Erythroblast (primary cell): ENCODE data around the gene ST3GAL2.

Source experiments
- DNase-seq, 2 experiments: peaks; one replicate each; lab custom pipeline; 2025; lab: John Stamatoyannopoulos, UW
- GATA1 ChIP-seq: IDR thresholded peaks from 2 replicates; pipeline ENCODE4 v1.6.1; 2011; ENCODE audit warnings: low read depth, mild to moderate bottlenecking, control low read depth, low read length, moderate library complexity
- POLR2A ChIP-seq: IDR thresholded peaks from 2 replicates; pipeline ENCODE4 v1.6.1; 2011; ENCODE audit warnings: mild to moderate bottlenecking, low read length

ST3GAL2 gene

DNA sequence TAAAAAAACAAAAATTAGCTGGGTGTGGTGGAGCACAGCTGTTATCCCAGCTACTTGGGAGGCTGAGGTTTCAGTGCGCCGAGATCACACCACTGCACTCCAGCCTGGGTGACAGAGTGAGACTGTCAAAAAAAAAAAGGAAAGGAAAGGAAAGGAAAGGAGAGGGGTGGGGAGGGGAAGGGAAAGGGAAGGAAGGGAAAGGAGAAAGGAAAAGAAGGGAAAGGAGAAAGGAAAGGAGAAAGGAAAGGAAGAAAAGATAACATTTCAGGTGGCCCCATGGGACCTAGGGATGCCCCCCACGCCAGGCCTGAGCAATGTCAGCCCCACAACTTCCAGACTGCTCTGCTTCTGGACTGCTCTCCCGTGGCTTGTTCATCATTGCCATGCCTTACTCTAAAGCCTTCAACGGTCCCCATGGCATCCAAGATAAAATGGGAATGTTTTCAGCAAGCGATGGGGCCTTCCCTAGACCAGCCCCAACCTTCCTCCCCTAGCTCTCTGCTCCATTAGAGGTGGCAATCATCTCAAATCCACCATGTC is 55.4 kb downstream of the ST3GAL2 start:
- TF ChIP-seq GATA1, result no peak
- TF ChIP-seq POLR2A, result no peak
- DNase-seq, result no peak

DNA sequence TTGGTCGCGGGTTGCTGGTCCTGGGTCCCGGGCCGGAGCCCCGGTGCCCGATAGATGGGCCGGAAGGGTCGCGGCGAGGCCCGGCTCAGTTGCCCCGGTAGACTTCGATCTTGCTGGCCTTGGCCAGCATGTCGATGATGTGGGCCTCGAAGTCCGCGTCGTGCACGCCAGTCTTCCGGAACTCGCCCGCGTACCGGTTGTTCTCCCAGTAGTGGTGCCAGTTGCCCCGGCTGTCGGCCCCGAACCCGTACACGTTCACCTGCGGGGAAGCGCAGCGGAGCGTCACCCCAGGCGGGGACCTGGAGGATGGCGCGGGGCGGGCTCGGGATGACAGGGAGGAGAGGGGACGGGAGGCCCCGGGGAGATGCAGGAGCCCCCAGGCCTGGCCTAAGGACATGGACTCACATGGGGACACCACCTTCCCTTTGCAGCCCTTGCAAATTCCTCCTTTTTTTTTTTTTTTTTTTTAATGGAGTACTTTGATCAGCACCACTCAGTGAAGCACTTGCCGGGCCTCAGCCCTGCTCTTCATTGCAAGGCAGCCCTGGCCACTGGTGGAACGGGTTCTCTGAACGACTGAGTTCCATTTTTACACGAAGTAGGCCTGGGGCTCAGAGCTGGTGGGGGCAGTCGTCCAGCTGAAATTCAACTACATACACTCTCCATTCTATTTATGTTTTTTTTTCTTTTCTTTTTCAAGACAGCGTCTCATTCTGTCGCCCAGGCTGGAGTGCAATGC is 57.1 kb downstream of the ST3GAL2 start:
- no peak for DNase-seq

DNA sequence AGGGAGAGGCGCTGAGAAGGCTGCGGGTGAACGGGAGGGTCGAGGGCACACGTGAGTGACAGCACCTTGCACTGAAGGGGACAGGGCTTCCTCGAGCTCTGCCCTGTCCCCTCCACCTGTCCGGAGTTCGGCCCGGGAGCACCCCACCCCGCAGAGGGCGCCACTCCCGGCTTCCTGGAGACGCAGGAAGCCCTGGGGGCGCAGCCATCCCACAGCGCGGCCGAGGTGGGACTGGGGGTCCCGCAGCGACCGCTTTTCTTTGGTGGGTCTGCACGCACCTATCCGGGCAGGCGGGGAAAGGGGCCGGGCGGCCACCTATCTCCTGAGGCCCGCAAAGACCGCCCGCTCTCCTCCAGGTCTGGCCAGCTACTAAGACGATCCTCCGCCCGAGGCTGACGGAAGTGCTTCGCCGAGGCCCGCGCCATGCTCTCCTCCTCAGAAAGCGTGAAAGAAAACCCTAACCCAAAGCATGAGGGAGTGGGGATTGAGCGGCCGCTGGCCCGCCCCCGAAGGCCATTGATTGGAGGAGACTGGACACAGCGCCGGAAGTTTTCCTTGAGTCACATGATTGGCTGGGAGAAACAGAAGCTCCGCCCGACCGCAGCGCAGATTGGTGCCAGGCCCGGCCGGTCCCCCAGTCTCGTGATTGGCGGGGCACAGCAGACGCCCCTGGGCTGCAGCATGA is 57.8 kb downstream of the ST3GAL2 start:
- TF ChIP-seq POLR2A (peak; percentile 74), GATA1 (no peak)

More for the DNA sequence above, 57.1 kb downstream of the ST3GAL2 start:
- TF ChIP-seq GATA1 (no peak), POLR2A (no peak)

DNA sequence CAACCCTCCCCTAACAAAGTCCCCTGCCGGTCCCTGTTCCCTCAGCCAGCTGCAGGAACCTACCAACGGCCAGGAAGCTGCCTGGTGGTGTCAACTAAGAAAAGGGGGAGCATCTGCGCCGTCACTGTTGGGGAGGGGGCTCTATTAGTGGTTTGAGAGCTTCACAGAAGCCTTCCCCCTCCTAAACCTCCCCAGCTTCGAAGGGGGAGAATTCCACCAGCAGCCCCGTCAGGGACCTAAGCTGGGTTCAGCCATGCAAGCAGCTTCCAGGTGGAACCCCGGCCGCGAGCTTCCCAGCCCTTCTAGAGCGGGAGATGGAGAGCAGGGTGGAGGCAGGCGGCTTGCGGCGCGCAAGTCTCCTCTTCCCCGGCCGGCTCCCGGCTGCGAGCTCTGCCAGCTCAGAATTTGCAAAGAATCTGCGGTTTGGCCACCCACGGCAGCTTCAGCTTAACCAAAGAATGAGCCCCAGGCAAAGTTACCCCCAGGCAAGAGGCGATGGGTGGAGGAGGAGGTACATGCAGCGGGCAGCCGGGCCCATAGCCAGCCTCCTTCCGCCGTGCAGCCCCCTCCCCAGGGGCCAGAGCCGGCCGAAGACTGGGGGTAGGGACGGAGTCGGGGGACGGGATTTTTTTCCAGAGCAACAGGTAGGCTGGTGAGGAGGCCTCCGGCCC is 58.5 kb downstream of the ST3GAL2 start:
- peak; percentile 49 to 57 for DNase-seq
- TF ChIP-seq POLR2A, result no peak
- no peak for TF ChIP-seq GATA1

More for the DNA sequence above, 57.8 kb downstream of the ST3GAL2 start:
- peak; percentile 96 for DNase-seq

DNA sequence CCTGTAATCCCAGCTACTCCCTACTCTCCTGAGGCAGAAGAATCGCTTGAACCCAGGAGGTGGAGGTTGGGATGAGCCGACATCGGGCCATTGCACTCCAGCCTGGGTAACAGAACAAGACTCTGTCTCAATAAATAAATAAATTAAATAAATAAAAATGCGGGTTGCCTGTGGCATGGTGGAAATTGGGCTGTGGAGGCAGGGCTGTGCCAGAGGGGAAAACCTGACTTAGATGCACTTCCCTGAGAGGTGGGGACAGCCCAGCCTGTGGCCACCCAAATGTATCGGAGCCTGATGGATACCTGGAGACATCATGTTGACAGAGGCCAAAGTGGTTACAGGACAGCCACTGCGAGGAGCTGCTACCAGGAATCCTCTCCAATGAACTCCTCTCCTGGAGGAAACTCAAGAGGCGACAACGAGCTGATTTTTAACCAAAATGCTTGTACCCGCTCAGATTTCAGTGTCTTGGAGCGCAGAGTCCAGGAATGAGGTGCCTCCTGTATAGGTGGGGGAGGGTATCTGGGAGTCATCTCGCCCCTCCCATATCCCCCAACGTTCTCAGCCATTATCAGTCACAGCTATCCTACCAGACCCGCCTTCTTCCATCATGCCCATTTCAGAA is 59.9 kb downstream of the ST3GAL2 start:
- no peak for DNase-seq
- no peak for TF ChIP-seq GATA1
- TF ChIP-seq POLR2A, result no peak

DNA sequence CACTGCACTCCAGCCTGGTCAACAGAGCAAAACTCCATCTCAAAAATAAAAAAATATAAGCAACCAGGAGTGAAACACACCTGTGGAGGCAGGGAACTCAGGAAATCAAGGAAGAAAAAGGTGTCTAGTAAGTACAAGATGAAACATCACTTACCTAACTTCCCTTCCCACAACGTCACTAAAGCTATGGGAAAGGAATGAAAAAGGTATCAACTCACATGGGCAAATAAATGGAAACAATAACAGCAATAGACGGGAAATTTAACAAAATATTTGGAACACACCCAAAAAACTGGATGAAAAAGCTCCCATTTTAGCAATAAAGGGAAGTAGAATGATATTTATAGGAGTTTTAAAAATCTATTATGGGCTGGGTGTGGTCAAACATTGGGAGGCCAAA is 61.1 kb downstream of the ST3GAL2 start:
- no peak for DNase-seq

DNA sequence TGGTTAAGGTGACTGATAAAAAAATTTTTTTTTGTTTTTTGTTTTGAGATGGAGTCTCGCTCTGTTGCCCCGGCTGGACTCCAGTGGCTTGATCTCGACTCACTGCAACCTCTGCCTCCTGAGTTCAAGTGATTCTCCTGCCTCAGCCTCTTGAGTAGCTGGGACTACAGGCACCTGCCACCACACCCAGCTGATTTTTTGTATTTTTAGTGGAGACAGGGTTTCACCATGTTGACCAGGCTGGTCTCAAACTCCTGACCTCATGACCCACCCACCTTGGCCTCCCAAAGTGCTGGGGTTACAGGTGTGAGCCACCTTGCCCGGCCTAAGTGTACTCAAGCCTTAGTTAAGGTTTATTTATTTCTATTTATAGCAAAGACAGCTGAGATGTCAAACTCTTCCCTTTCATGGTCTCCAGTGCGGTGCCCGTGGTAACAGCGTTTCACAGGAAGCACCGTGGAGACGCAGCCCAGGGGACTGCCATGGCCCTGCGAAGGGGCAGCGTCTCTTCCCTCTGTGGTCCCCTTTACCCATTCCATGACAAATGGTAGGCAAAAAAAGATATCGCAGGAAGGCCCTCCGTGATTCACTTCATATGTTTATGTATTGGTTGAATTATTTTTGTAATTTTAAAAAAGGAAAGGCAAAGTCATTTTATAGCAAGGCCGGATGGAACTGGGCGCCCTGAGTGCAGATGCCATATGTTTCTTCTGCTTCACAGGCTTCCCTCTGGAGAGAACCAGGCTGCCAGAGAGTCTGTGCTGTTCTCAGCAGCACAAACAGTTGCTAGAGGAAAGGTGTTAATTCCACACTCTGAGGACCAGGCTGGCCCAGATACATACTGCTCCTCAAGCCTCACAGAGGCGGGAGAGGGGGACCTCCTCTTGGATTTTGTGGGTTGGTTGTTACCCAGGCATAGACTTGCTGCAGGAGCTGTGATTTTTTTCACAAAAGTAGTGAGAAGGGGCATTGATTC is 63.0 kb downstream of the ST3GAL2 start:
- no peak for TF ChIP-seq GATA1
- TF ChIP-seq POLR2A, result no peak
- no peak for DNase-seq

More for the DNA sequence above, 61.1 kb downstream of the ST3GAL2 start:
- TF ChIP-seq GATA1 (no peak), POLR2A (no peak)

DNA sequence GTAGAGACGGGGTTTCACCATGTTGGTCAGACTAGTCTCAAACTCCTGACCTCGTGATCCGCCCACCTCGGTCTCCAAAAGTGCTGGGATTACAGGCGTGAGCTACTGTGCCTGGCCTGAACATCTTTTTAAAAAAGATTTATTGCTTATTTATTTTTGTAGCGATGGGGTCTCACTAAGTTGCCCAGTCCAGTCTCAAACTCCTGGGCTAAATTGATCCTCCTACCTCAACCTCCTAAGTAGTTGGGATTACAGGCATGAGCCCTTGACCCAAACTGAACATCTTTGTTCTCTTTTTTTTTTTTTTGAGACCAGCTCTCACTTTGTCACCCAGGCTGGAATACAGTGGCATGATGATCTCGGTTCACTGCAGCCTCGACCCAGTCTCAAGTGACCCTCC is 64.7 kb downstream of the ST3GAL2 start:
- TF ChIP-seq POLR2A (peak; percentile 4), GATA1 (no peak)
- no peak for DNase-seq

DNA sequence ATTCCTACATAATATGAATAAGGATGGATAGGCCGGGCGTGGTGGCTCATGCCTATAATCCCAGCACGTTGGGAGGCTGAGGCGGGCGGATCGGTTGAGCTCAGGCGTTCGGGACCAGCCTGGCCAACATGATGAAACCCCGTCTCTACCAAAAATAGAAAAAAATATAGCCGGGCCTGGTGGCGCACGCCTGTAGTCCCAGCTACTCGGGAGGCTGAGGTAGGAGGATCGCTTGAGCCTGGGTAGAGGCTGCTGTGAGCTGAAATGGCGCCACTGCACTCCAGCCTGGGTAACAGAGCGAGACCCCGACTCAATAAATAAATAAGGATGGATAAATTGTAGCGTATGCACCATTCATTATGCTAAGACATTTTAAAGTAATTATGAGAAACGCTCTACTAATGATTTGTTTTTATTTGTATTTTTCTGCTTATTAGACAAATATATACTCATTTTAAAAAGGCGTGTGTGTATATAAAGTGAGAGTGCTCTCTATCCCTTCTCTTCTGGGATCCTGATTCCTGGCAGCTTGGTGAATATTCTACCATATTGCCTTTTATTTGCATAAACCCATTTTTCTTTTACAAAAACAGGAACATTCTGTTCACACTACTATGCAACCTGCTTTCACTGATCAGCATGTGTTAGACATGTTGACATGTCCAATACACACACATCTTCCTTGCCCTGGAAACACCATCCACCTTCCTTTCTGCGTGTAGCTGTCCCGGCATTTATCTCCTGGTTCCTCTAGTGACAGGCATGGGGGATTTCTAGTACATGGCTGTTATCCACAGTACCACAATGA is 65.8 kb downstream of the ST3GAL2 start:
- peak in 1 of 2 experiments; percentile 24 for DNase-seq
- no peak for TF ChIP-seq POLR2A
- no peak for TF ChIP-seq GATA1

DNA sequence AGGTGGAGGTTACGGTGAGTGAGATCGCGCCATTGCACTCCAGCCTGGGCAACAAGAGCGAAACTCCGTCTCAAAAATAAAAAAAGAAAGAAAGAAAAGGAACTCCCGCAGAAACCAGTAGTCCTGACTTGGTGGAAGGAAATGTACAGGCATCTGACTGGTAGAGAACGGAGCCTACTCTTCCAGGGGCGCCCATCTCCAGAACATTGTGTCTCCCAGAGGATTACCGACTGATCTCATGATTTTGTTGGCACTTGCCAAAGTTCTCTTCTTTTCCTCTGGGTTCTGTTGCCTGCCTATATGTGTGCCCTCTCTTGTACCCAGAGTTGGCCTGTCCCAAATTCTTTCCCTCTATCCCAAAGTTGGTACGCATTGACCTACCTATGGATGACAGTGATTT is 68.0 kb downstream of the ST3GAL2 start:
- TF ChIP-seq GATA1 (no peak), POLR2A (no peak)
- no peak for DNase-seq

DNA sequence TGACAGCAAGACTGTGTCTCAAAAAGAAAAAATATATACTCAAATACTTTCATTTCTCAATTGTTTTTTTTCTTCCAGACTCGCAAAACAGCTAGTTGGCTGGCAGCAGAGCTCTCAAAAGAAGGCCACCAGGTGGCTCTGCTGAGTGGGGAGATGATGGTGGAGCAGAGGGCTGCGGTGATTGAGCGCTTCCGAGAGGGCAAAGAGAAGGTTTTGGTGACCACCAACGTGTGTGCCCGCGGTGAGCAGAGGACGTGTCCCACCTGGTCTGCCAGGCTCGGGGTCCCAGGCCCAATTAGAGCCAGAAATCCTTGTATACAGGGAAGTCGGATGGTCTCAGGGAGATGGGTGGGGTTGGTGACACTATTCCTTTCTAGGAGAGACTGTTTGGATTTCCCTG is 68.8 kb downstream of the ST3GAL2 start:
- DNase-seq, result peak; percentile 15 to 49

DNA sequence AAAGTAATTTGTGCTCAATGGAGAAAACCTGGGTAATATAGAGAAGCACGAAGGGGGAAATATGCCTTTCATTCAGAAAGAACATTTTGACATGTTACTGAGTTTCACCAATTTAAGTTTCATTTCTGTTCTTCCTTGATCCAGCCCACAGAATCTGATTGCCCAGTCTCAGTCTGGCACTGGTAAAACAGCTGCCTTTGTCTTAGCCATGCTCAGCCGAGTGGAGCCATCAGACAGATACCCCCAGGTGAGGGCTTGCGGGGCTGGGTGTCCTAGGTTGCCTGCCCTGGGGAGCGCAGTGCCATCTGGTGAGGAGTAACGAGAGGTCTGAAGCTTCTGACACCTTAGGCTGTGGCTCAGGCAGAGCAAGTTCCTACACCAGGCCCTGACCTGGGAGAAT is 74.5 kb downstream of the ST3GAL2 start:
- no peak for TF ChIP-seq GATA1
- TF ChIP-seq POLR2A, result no peak
- no peak for DNase-seq
